Epithelial cell of proximal tubule (primary cell): ENCODE data around the gene DEFB128. TPM values are rescaled to one million over a fixed set of nuclear protein-coding genes. Genes with fewer than 3 reads are reported as not detected.
"Not testable (repeated sequence)": the region's sequence is repeated elsewhere in the genome, so short reads cannot be mapped to it uniquely, and the experiment has no call there.

Experiments used
- DNase-seq: peaks from one replicate; pipeline ENCODE4 v3.0.0-alpha.2; 2011; ENCODE audit warnings: low read depth
- H3K4me3 ChIP-seq: 2 replicates; pipeline ENCODE4 v1.5.1; 2011; ENCODE audit warnings: low read depth, mild to moderate bottlenecking, low read length
- total RNA-seq: library from RNA; depleted of rRNA; stranded (reverse); fragments of >200 nt; gene quantifications from 2 replicates; pipeline ENCODE4 v1.2.3, GENCODE V29; 2015
- TF ChIP-seq, protein P1 (sequence below): conservative IDR thresholded peaks from 2 replicates; pipeline ENCODE4 v1.5.1; 2012; ENCODE audit warnings: low read depth, mild to moderate bottlenecking, low read length

DEFB128 gene
- total RNA-seq, 1 donor from 2014 or later = not detected

DNA sequence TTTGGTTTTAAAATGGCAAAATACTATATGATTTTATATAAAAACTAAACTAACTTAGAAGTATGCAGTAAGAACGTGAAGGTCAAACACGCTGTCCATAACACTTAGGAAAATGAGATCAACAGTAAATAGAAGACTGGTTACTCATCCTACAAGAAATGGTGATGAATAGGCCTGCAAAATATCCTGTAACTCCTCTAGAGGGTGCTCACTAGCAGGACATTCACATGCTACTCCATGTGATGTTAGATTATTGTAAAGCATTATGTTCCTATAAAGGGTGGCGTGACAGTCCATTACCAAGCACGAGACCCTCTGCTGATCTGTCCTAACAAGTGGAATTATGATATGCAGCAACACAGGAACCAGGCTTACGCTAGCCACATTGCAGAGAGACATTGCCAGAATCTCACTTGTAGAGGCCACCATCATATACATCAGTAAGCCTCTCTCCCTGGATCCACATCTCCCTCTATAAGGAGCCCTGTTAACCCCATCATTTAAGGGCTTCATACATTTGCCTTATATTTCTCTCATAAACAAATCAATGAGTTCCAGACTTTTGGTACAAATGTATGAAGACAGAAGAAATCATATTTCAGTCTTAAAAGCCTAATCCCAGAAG, 19.5 kb upstream of the DEFB128 start:
- no peak overlapping the region for H3K4me3 ChIP-seq

DNA sequence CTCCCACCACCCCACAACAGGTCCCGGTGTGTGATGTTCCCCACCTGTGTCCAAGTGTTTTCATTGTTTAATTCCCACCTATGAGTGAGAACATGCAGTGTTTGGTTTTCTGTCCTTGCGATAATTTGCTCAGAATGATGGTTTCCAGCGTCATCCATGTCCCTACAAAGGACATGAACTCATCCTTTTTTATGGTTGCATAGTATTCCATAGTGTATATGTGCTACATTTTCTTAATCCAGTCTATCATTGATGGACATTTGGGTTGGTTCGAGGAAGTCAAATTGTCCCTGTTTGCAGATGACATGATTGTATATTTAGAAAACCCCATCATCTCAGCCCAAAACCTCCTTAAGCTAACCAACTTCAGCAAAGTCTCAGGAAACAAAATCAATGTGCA, 14.1 kb upstream of the DEFB128 start:
- H3K4me3 ChIP-seq, DNase-seq: not testable (repeated sequence)

More for the DNA sequence above, 19.5 kb upstream of the DEFB128 start:
- TF ChIP-seq, protein P1, sequence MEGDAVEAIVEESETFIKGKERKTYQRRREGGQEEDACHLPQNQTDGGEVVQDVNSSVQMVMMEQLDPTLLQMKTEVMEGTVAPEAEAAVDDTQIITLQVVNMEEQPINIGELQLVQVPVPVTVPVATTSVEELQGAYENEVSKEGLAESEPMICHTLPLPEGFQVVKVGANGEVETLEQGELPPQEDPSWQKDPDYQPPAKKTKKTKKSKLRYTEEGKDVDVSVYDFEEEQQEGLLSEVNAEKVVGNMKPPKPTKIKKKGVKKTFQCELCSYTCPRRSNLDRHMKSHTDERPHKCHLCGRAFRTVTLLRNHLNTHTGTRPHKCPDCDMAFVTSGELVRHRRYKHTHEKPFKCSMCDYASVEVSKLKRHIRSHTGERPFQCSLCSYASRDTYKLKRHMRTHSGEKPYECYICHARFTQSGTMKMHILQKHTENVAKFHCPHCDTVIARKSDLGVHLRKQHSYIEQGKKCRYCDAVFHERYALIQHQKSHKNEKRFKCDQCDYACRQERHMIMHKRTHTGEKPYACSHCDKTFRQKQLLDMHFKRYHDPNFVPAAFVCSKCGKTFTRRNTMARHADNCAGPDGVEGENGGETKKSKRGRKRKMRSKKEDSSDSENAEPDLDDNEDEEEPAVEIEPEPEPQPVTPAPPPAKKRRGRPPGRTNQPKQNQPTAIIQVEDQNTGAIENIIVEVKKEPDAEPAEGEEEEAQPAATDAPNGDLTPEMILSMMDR = peak; percentile 67
- peak; percentile 29 for DNase-seq

DNA sequence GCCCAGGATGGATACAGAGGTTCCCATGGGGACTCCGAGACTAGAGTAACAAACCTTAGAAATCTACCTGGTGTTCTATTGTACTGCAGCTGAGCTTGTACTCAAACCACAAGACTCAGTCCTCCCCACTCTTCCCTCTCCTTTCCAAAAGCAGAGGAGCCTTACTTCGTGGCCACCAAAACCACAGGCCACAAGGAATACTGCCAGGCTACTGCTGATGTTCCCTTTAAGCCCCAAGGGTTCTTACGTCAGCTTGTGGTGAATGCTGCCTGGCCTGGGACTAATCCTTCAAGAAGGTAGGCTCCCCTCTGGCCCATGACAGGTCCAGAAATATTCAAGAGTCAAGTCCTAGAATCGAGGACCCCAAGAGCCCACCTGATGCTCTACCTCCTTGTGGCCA, 10.5 kb upstream of the DEFB128 start:
- no peak overlapping the region for H3K4me3 ChIP-seq
- TF ChIP-seq, protein P1 = no peak
- no peak for DNase-seq

DNA sequence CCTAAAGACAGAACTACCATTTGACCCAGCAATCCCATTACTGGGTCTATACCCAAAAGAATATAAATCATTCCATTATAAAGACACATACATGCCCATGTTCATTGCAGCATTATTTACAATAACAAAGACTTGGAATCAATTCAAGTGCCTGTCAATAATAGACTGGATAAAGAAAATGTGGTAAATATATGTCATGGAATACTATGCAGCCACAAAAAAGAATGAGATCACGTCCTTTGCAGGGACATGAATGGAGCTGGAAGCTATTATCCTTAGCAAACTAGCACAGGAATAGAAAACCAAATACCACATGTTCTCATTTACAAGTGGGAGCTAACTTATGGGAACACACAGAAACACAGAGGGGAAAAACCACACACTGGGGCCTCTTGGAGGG, 8.7 kb upstream of the DEFB128 start:
- no peak overlapping the region for H3K4me3 ChIP-seq
- DNase-seq = no peak
- TF ChIP-seq, protein P1 = no peak

DNA sequence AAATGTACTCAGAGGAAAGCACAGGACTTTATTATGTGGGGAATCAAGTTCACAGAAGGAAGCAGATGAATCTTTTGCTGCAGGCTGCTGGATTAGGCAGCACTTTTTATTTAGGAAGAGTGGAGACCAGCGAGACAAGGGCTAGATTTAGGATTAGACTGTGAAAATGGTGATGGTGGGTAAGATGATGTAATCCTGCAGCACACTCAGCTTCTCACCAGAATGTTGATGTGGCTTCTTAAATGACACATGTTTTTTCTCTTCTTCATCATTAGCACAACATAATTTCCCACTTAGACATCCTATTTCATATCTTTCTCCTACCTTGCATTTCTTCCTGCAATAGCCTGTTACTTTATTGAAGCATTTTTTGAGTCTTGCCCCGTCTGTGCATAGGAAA, 1.8 kb downstream of the DEFB128 start:
- H3K4me3 ChIP-seq = no peak overlapping the region
- no peak for DNase-seq
- TF ChIP-seq, protein P1 = no peak

DNA sequence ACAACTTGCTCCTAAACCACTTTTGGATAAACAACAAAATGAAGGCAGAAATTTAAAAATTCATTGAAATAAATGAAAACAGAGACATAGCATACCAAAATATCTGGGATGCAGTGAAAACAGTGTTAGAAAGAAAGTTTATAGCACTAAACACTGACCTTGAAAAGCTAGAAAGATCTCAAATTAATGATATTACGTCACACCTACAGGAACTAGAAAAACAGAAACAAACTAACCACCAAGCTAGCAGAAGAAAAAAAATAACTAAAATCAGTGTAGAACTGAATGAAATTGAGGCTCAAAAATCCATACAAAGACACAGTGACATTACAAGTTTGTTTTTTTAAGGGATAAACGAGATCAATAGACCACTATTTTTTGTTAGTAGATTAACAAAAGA, 5.2 kb downstream of the DEFB128 start:
- no peak for DNase-seq
- H3K4me3 ChIP-seq = no peak overlapping the region
- TF ChIP-seq, protein P1 = no peak

DNA sequence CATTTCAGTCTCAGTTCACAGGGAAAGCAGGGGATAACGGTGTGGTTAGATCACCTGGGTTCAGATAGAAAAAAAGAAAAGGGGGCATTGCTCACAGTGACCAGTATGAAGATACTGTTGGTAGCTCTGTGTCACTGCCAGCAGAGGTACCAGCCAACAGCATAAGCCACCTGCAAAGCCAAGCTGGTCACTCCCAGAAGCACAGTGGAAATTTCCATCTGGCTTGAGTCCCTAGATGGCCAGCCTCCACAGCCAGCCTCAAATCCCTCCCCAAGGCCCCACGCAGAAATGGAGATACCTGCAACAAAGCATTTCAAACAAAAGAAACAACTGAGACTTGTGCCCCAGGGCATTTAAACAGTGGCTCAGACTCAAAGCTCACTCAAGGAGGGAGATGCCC, 20.6 kb downstream of the DEFB128 start:
- H3K4me3 ChIP-seq = no peak overlapping the region
- DNase-seq = no peak
- TF ChIP-seq, protein P1 = no peak
